ENCODE results near the gene HRH1.

The HRH1 gene

GRCh38 chr3:11140030-11140712 lies 14.1 kb upstream of the HRH1 start:
- Histone ChIP-seq H3K27me3 (ENCODE audit: control insufficient read depth in 1 of 2, insufficient read depth in 2 of 2, low read length in 2 of 2) (no peaks in the 10 kb centered on the region), H3K4me1 (ENCODE audit: control insufficient read depth in 1 of 2, insufficient read depth in 2 of 2, low read length in 2 of 2) (peaks cover 15 to 22% of the 10 kb centered on the region in 2 donors), H3K9me3 (ENCODE audit: control insufficient read depth in 1 of 2, low read length in 2 of 2) (peaks cover 0 to 3% of the 10 kb centered on the region in 2 donors), H3K27ac (ENCODE audit: low read depth, low read length) (peak overlapping the region; percentile 64), H3K36me3 (ENCODE audit: control insufficient read depth in 1 of 2, insufficient read depth in 2 of 2, low read length in 2 of 2) (no peaks in the 10 kb centered on the region), H3K4me3 (ENCODE audit: low read depth in 1 of 2, low read length in 2 of 2) (peak overlapping the region; percentile 7 to 39), H3K9ac (ENCODE audit: low read depth in 1 of 2, low read length in 2 of 2) (peak overlapping the region; percentile 4 to 28)

GRCh38 chr3:11140713-11141104 lies 13.6 kb upstream of the HRH1 start:
- peak overlapping the region; percentile 64 for H3K27ac ChIP-seq (ENCODE audit: low read depth, low read length)
- peak overlapping the region; percentile 7 to 39 for H3K4me3 ChIP-seq (ENCODE audit: low read depth in 1 of 2, low read length in 2 of 2)
- H3K4me1 ChIP-seq (ENCODE audit: control insufficient read depth in 1 of 2, insufficient read depth in 2 of 2, low read length in 2 of 2), result peaks cover 15 to 22% of the 10 kb centered on the region in 2 donors
- H3K36me3 ChIP-seq (ENCODE audit: control insufficient read depth in 1 of 2, insufficient read depth in 2 of 2, low read length in 2 of 2), result no peaks in the 10 kb centered on the region
- no peaks in the 10 kb centered on the region for H3K27me3 ChIP-seq (ENCODE audit: control insufficient read depth in 1 of 2, insufficient read depth in 2 of 2, low read length in 2 of 2)
- H3K9me3 ChIP-seq (ENCODE audit: control insufficient read depth in 1 of 2, low read length in 2 of 2), result peaks cover 0 to 3% of the 10 kb centered on the region in 2 donors
- H3K9ac ChIP-seq (ENCODE audit: low read depth in 1 of 2, low read length in 2 of 2), result peak overlapping the region; percentile 4 to 28

DNA sequence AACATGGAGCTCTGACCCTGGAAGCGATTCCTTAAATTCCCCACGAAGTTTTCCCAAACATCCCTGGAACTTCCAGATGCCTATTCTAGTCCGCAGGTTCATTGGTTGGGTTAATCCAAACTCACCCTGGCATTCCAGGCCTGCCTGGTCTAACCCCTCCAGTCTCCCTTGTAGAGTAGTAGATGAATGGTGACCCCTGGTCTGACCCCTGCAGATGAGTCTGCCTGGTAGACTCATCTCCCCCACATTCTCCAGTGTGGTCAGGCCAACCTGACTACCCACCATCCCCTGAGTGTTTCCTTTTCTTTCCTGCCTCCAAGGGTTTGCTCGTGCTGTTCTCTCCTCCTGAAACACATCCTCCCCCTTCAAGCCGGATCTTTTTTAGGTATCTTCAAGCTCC lies 10.8 kb upstream of the HRH1 start:
- no peaks in the 10 kb centered on the region for H3K36me3 ChIP-seq (ENCODE audit: control insufficient read depth in 1 of 2, insufficient read depth in 2 of 2, low read length in 2 of 2)

GRCh38 chr3:11144996-11145395 lies 9.3 kb upstream of the HRH1 start:
- no peak overlapping the region for H3K4me3 ChIP-seq (ENCODE audit: low read depth in 1 of 2, low read length in 2 of 2)
- H3K4me1 ChIP-seq (ENCODE audit: control insufficient read depth in 1 of 2, insufficient read depth in 2 of 2, low read length in 2 of 2), result peaks cover 14 to 16% of the 10 kb centered on the region in 2 donors
- H3K27me3 ChIP-seq (ENCODE audit: control insufficient read depth in 1 of 2, insufficient read depth in 2 of 2, low read length in 2 of 2), result no peaks in the 10 kb centered on the region
- no peak overlapping the region for H3K9ac ChIP-seq (ENCODE audit: low read depth in 1 of 2, low read length in 2 of 2)
- H3K36me3 ChIP-seq (ENCODE audit: control insufficient read depth in 1 of 2, insufficient read depth in 2 of 2, low read length in 2 of 2), result no peaks in the 10 kb centered on the region
- H3K27ac ChIP-seq (ENCODE audit: low read depth, low read length), result no peak overlapping the region
- peaks cover 0 to 3% of the 10 kb centered on the region in 2 donors for H3K9me3 ChIP-seq (ENCODE audit: control insufficient read depth in 1 of 2, low read length in 2 of 2)

More for the DNA sequence above, 10.8 kb upstream of the HRH1 start:
- Histone ChIP-seq H3K4me3 (ENCODE audit: low read depth in 1 of 2, low read length in 2 of 2) (no peak overlapping the region), H3K27me3 (ENCODE audit: control insufficient read depth in 1 of 2, insufficient read depth in 2 of 2, low read length in 2 of 2) (no peaks in the 10 kb centered on the region), H3K27ac (ENCODE audit: low read depth, low read length) (no peak overlapping the region), H3K9ac (ENCODE audit: low read depth in 1 of 2, low read length in 2 of 2) (no peak overlapping the region), H3K9me3 (ENCODE audit: control insufficient read depth in 1 of 2, low read length in 2 of 2) (peaks cover 0 to 3% of the 10 kb centered on the region in 2 donors), H3K4me1 (ENCODE audit: control insufficient read depth in 1 of 2, insufficient read depth in 2 of 2, low read length in 2 of 2) (peaks cover 15 to 22% of the 10 kb centered on the region in 2 donors)

DNA sequence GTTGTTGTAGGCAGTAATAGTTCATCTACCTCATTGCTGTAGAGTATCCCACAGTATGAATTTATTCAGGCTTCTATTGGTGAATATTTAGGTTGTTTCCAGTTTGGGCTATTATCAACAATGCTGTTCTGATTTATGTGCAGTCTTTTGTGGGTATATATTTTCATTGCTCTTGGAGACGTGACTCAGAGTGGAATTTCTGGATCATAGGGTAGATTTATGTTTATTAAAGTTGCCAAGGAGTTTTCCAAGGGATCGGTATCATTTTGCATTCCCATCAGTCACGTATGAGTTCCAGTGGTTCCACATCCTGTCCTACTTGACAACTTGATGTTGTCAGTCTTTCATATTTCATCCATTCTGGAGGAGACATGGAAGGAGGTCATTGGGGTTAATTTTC lies 8.4 kb upstream of the HRH1 start:
- Histone ChIP-seq H3K9me3 (ENCODE audit: control insufficient read depth in 1 of 2, low read length in 2 of 2) (peaks cover 0 to 3% of the 10 kb centered on the region in 2 donors), H3K9ac (ENCODE audit: low read depth in 1 of 2, low read length in 2 of 2) (no peak overlapping the region), H3K27me3 (ENCODE audit: control insufficient read depth in 1 of 2, insufficient read depth in 2 of 2, low read length in 2 of 2) (no peaks in the 10 kb centered on the region), H3K27ac (ENCODE audit: low read depth, low read length) (no peak overlapping the region), H3K36me3 (ENCODE audit: control insufficient read depth in 1 of 2, insufficient read depth in 2 of 2, low read length in 2 of 2) (no peaks in the 10 kb centered on the region), H3K4me1 (ENCODE audit: control insufficient read depth in 1 of 2, insufficient read depth in 2 of 2, low read length in 2 of 2) (peaks cover 5 to 7% of the 10 kb centered on the region in 2 donors), H3K4me3 (ENCODE audit: low read depth in 1 of 2, low read length in 2 of 2) (no peak overlapping the region)

GRCh38 chr3:11146773-11147660 lies 7.3 kb upstream of the HRH1 start:
- H3K36me3 ChIP-seq (ENCODE audit: control insufficient read depth in 1 of 2, insufficient read depth in 2 of 2, low read length in 2 of 2), result no peaks in the 10 kb centered on the region
- no peaks in the 10 kb centered on the region for H3K27me3 ChIP-seq (ENCODE audit: control insufficient read depth in 1 of 2, insufficient read depth in 2 of 2, low read length in 2 of 2)
- no peaks in the 10 kb centered on the region for H3K4me1 ChIP-seq (ENCODE audit: control insufficient read depth in 1 of 2, insufficient read depth in 2 of 2, low read length in 2 of 2)
- no peak overlapping the region for H3K4me3 ChIP-seq (ENCODE audit: low read depth in 1 of 2, low read length in 2 of 2)
- H3K9me3 ChIP-seq (ENCODE audit: control insufficient read depth in 1 of 2, low read length in 2 of 2), result no peaks in the 10 kb centered on the region
- H3K9ac ChIP-seq (ENCODE audit: low read depth in 1 of 2, low read length in 2 of 2), result no peak overlapping the region
- H3K27ac ChIP-seq (ENCODE audit: low read depth, low read length), result no peak overlapping the region

- Histone ChIP-seq H3K27me3 (ENCODE audit: control insufficient read depth in 1 of 2, insufficient read depth in 2 of 2, low read length in 2 of 2) (peaks cover 2 to 13% of the 10 kb centered on the region in 2 donors), H3K9me3 (ENCODE audit: control insufficient read depth in 1 of 2, low read length in 2 of 2) (no peaks in the 10 kb centered on the region), H3K27ac (ENCODE audit: low read depth, low read length) (no peak overlapping the region), H3K4me3 (ENCODE audit: low read depth in 1 of 2, low read length in 2 of 2) (no peak overlapping the region), H3K36me3 (ENCODE audit: control insufficient read depth in 1 of 2, insufficient read depth in 2 of 2, low read length in 2 of 2) (no peaks in the 10 kb centered on the region), H3K4me1 (ENCODE audit: control insufficient read depth in 1 of 2, insufficient read depth in 2 of 2, low read length in 2 of 2) (peaks cover 6 to 7% of the 10 kb centered on the region in 2 donors), H3K9ac (ENCODE audit: low read depth in 1 of 2, low read length in 2 of 2) (no peak overlapping the region)
Observed at GRCh38 chr3:11150256-11150655, 4.0 kb upstream of the HRH1 start.

- Histone ChIP-seq H3K27me3 (ENCODE audit: control insufficient read depth in 1 of 2, insufficient read depth in 2 of 2, low read length in 2 of 2) (peaks cover 11 to 31% of the 10 kb centered on the region in 2 donors), H3K27ac (ENCODE audit: low read depth, low read length) (no peak overlapping the region)
Observed at GRCh38 chr3:11152301-11152700, 2.0 kb upstream of the HRH1 start.

DNA sequence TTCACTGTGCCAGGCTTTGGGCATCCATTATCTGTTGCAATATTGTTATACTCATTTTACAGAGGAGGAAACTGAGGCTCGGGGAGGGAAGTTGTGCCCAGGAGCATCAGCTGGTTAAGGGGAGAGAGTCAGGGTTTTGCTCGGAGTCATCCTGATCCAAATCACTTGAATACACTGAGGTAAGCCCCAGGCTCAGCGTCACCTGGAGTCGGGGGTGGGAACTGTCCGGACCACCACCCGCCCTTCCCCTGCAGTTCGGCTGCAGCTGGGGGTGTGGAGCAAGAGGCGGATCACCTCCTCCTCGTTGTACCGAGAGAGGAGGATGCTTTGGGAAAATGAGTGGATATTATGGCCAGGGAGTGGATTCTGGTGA lies 646 bp downstream of the HRH1 start:
- Histone ChIP-seq H3K27me3 (ENCODE audit: control insufficient read depth in 1 of 2, insufficient read depth in 2 of 2, low read length in 2 of 2) (peaks cover 18 to 41% of the 10 kb centered on the region in 2 donors), H3K9ac (ENCODE audit: low read depth in 1 of 2, low read length in 2 of 2) (peak overlapping the region in 1 of 2 donors; percentile 23), H3K36me3 (ENCODE audit: control insufficient read depth in 1 of 2, insufficient read depth in 2 of 2, low read length in 2 of 2) (no peaks in the 10 kb centered on the region), H3K27ac (ENCODE audit: low read depth, low read length) (no peak overlapping the region), H3K4me3 (ENCODE audit: low read depth in 1 of 2, low read length in 2 of 2) (peak overlapping the region; percentile 56 to 58), H3K4me1 (ENCODE audit: control insufficient read depth in 1 of 2, insufficient read depth in 2 of 2, low read length in 2 of 2) (peaks cover 6 to 7% of the 10 kb centered on the region in 2 donors), H3K9me3 (ENCODE audit: control insufficient read depth in 1 of 2, low read length in 2 of 2) (no peaks in the 10 kb centered on the region)

More at GRCh38 chr3:11152301-11152700, 2.0 kb upstream of the HRH1 start:
- H3K9me3 ChIP-seq (ENCODE audit: control insufficient read depth in 1 of 2, low read length in 2 of 2), result no peaks in the 10 kb centered on the region
- H3K36me3 ChIP-seq (ENCODE audit: control insufficient read depth in 1 of 2, insufficient read depth in 2 of 2, low read length in 2 of 2), result no peaks in the 10 kb centered on the region
- H3K4me3 ChIP-seq (ENCODE audit: low read depth in 1 of 2, low read length in 2 of 2), result no peak overlapping the region
- H3K9ac ChIP-seq (ENCODE audit: low read depth in 1 of 2, low read length in 2 of 2), result no peak overlapping the region
- peaks cover 6 to 7% of the 10 kb centered on the region in 2 donors for H3K4me1 ChIP-seq (ENCODE audit: control insufficient read depth in 1 of 2, insufficient read depth in 2 of 2, low read length in 2 of 2)
